ENCODE measurements around the gene ZNF778.

DNA sequence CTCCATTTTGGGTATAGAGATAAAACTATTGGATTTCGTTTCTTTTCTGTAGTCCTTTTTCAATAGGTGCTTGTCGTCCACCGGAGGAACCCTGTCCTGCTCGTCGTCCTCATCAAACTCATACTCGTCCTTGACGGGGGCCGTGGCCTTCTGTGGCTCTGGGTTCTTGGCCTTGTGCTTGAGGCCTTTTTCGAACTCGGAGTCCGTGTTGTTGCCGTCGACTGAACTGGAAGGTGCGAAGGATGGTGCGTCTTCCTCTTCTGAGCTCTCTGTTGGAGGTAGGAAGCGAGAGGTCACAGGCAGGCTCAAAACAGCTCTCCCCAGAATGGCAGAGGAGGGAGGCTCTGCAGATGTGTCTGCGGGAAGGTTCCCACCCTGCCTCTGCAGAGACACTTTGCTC, 67.9 kb downstream of the ZNF778 start:
- TF ChIP-seq, protein P1, sequence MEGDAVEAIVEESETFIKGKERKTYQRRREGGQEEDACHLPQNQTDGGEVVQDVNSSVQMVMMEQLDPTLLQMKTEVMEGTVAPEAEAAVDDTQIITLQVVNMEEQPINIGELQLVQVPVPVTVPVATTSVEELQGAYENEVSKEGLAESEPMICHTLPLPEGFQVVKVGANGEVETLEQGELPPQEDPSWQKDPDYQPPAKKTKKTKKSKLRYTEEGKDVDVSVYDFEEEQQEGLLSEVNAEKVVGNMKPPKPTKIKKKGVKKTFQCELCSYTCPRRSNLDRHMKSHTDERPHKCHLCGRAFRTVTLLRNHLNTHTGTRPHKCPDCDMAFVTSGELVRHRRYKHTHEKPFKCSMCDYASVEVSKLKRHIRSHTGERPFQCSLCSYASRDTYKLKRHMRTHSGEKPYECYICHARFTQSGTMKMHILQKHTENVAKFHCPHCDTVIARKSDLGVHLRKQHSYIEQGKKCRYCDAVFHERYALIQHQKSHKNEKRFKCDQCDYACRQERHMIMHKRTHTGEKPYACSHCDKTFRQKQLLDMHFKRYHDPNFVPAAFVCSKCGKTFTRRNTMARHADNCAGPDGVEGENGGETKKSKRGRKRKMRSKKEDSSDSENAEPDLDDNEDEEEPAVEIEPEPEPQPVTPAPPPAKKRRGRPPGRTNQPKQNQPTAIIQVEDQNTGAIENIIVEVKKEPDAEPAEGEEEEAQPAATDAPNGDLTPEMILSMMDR (IDR thresholded peaks at IDR 0.05; ENCODE audit: borderline replicate concordance, extremely low read depth, low read length, poor library complexity, severe bottlenecking), result no peak
- TF ChIP-seq EZH2 (IDR thresholded peaks at IDR 0.05; ENCODE audit: borderline replicate concordance, low read depth, low read length, severe bottlenecking), result no peak
